Kidney epithelial cell (primary cell): Measurements from ENCODE around the gene ZNF521. TPM values are rescaled to one million over a fixed set of nuclear protein-coding genes. Genes with fewer than 3 reads are reported as not detected.

Source experiments
- DNase-seq: peaks from one replicate; pipeline ENCODE4 v3.0.0-alpha.2; 2010; ENCODE audit warnings: low read depth
- H3K27me3 ChIP-seq: 2 replicates; pipeline ENCODE4 v1.6.0; 2011; ENCODE audit warnings: low read length; ENCODE audit not compliant: control insufficient read depth, insufficient read depth
- H3K36me3 ChIP-seq: 2 replicates; pipeline ENCODE4 v1.5.1; 2011; ENCODE audit warnings: low read length; ENCODE audit not compliant: control insufficient read depth, insufficient read depth
- H3K4me3 ChIP-seq: 2 replicates; pipeline ENCODE4 v1.5.1; 2011; ENCODE audit warnings: low read depth, mild to moderate bottlenecking, control low read depth, low read length
- total RNA-seq: library from RNA; depleted of rRNA; stranded (reverse); fragments of >200 nt; gene quantifications from 2 replicates; pipeline ENCODE4 v1.2.3, GENCODE V29; 2015
- TF ChIP-seq, protein P1 (sequence below): IDR thresholded peaks from 2 replicates; pipeline ENCODE4 v1.5.1; 2011; ENCODE audit warnings: mild to moderate bottlenecking, moderate library complexity, low read length, control low read depth, inconsistent platforms; ENCODE audit not compliant: insufficient read depth, poor library complexity, severe bottlenecking

ZNF521 gene
- total RNA-seq, 1 donor from 2014 or later: 6.0 TPM

GRCh38 chr18:25145731-25146511 lies 206.0 kb downstream of the ZNF521 start:
- DNase-seq: no peak
- Histone ChIP-seq H3K4me3 (no peak overlapping the region), H3K36me3 (no peaks in the 10 kb centered on the region), H3K27me3 (no peaks in the 10 kb centered on the region)
- TF ChIP-seq, protein P1, sequence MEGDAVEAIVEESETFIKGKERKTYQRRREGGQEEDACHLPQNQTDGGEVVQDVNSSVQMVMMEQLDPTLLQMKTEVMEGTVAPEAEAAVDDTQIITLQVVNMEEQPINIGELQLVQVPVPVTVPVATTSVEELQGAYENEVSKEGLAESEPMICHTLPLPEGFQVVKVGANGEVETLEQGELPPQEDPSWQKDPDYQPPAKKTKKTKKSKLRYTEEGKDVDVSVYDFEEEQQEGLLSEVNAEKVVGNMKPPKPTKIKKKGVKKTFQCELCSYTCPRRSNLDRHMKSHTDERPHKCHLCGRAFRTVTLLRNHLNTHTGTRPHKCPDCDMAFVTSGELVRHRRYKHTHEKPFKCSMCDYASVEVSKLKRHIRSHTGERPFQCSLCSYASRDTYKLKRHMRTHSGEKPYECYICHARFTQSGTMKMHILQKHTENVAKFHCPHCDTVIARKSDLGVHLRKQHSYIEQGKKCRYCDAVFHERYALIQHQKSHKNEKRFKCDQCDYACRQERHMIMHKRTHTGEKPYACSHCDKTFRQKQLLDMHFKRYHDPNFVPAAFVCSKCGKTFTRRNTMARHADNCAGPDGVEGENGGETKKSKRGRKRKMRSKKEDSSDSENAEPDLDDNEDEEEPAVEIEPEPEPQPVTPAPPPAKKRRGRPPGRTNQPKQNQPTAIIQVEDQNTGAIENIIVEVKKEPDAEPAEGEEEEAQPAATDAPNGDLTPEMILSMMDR: no peak

DNA sequence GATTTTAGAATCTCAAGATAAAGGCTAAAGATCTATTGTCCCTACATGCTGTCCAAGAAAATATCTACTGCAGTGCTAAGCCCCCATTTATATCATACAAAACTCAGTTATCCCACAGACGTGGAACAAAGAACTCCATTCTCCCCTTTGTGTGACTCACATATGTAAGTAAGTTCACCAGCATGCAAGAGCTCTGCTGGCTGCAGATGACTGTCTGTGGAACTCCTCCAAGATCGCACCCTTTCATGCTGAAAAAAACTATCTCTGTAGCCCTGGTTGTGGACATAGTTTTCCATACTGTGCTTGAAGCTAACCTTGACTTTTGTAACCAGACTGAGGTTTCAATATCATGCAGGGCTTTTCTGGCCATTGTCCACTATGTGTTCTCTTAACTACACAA lies 207.1 kb downstream of the ZNF521 start:
- TF ChIP-seq, protein P1: no peak
- no peak overlapping the region for H3K4me3 ChIP-seq
- H3K27me3 ChIP-seq: no peaks in the 10 kb centered on the region
- no peak for DNase-seq
- no peaks in the 10 kb centered on the region for H3K36me3 ChIP-seq

DNA sequence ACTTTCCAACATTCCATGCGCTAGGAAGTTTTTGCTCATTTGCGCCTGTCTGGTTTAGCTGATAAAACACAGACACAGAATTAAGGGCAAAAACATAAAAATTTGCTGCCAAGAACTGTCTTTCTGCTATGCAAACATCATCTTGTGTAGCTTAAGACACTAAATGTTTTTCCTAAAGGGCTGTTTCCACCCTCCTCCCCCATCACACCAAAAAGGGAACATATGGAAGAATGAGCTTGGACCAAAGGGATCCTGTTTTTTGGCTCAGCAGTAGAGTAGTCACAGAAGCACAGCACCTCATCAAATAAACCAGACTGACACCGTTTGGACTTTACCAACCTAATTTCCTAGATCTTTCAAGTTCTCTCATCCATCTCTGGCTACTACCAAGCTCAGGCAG lies 210.1 kb downstream of the ZNF521 start:
- Histone ChIP-seq H3K4me3 (no peak overlapping the region), H3K36me3 (no peaks in the 10 kb centered on the region), H3K27me3 (no peaks in the 10 kb centered on the region)
- TF ChIP-seq, protein P1: no peak
- DNase-seq: no peak

GRCh38 chr18:25141399-25141798 lies 210.6 kb downstream of the ZNF521 start:
- Histone ChIP-seq H3K4me3 (no peak overlapping the region), H3K27me3 (no peaks in the 10 kb centered on the region), H3K36me3 (no peaks in the 10 kb centered on the region)
- no peak for DNase-seq
- TF ChIP-seq, protein P1: no peak

GRCh38 chr18:25140962-25141308 lies 211.0 kb downstream of the ZNF521 start:
- Histone ChIP-seq H3K4me3 (no peak overlapping the region), H3K36me3 (no peaks in the 10 kb centered on the region), H3K27me3 (no peaks in the 10 kb centered on the region)
- TF ChIP-seq, protein P1: no peak
- no peak for DNase-seq

GRCh38 chr18:25140124-25140961 lies 211.6 kb downstream of the ZNF521 start:
- Histone ChIP-seq H3K27me3 (no peaks in the 10 kb centered on the region), H3K4me3 (no peak overlapping the region), H3K36me3 (no peaks in the 10 kb centered on the region)
- TF ChIP-seq, protein P1: no peak
- DNase-seq: no peak
